Upper lobe of left lung (tissue), 6 donors: ENCODE results near the gene SLC35G1. TPM values are rescaled to one million over a fixed set of nuclear protein-coding genes. Genes with fewer than 3 reads are reported as not detected.
A peak's percentile ranks its signal among the peaks of the same experiment; 100 is the strongest.

ENCODE experiments used
- ATAC-seq, 2 donors: fragments of 200-7000 bp; cut with Tn5 transposase; one replicate each; pipeline ENCODE4 v1.9.1; 2022; ENCODE audit warnings: mild to moderate bottlenecking in 2 of 2, moderate library complexity in 2 of 2; ENCODE audit not compliant: low FRiP score in 2 of 2
- DNase-seq, 2 donors: peaks; one replicate each; pipeline ENCODE4 v3.0.0-alpha.2; 2019 to 2020
- H3K27ac ChIP-seq, 4 donors: fragments of 200-600 bp; sonication (generic); one replicate each; pipeline ENCODE4 v1.5.1; 2016 to 2019
- H3K27me3 ChIP-seq, 4 donors: fragments of 200-600 bp; sonication (generic); one replicate each; pipeline ENCODE4 v1.5.1; 2017 to 2019
- H3K36me3 ChIP-seq, 4 donors: fragments of 200-600 bp; sonication (generic); one replicate each; pipeline ENCODE4 v1.5.1; 2016 to 2019
- H3K4me1 ChIP-seq, 4 donors: fragments of 200-600 bp; sonication (generic); one replicate each; pipeline ENCODE4 v1.5.1; 2018 to 2019
- H3K4me3 ChIP-seq, 4 donors: fragments of 200-600 bp; sonication (generic); one replicate each; pipeline ENCODE4 v1.5.1; 2017 to 2019; ENCODE audit warnings: mild to moderate bottlenecking in 2 of 4, moderate library complexity in 1 of 4
- H3K9me3 ChIP-seq, 4 donors: fragments of 200-600 bp; sonication (generic); one replicate each; pipeline ENCODE4 v1.5.1; 2018 to 2019
- EP300 ChIP-seq, 4 donors: sonication (generic); formaldehyde crosslinking; IDR thresholded peaks; one replicate each; pipeline ENCODE4 v1.5.1; 2017; ENCODE audit warnings: antibody characterized with exemption in 4 of 4, control low read depth in 2 of 4
- POLR2A ChIP-seq, 4 donors: fragments of 450-650 bp; IDR thresholded peaks; one replicate each; pipeline ENCODE4 v1.5.1; 2016 to 2017; ENCODE audit warnings: antibody characterized with exemption in 4 of 4, mild to moderate bottlenecking in 2 of 4
- POLR2AphosphoS5 ChIP-seq, 2 donors: sonication (generic); formaldehyde crosslinking; IDR thresholded peaks; one replicate each; pipeline ENCODE4 v1.5.1; 2017; ENCODE audit warnings: antibody characterized with exemption in 2 of 2
- WGBS, 2 donors: methylation state at CpG; one replicate each; pipeline ENCODE4 v1.1.5; 2017 to 2018; 5-methylcytosine and 5-hydroxymethylcytosine counted together
- total RNA-seq, 6 donors: library from RNA; depleted of rRNA in 4 of 6; stranded (reverse); fragments of >200 nt in 4 of 6; gene quantifications; one replicate each; pipeline versions ENCODE4 v1.1.0 to v1.2.1, GENCODE V29; 2016 to 2021
- TF ChIP-seq, protein P1 (sequence below), 6 experiments: fragments of 450-650 bp in 4 of 6; fragments of 200-600 bp in 2 of 6; sonication (generic) in 2 of 6; IDR thresholded peaks; one replicate each; pipeline ENCODE4 v1.5.1; 2016 to 2019; ENCODE audit warnings: antibody characterized with exemption in 6 of 6
- donor health status: DM: no; HTN: no; CAD: no; lungs with moderate emphysema.
- donor health status: DM: no; HTN: yes; CAD: no; lungs with severe emphysema.

The SLC35G1 gene
- total RNA-seq, 6 donors from 2014 or later, result 2.4 to 10.5 (median 3.2) TPM

DNA sequence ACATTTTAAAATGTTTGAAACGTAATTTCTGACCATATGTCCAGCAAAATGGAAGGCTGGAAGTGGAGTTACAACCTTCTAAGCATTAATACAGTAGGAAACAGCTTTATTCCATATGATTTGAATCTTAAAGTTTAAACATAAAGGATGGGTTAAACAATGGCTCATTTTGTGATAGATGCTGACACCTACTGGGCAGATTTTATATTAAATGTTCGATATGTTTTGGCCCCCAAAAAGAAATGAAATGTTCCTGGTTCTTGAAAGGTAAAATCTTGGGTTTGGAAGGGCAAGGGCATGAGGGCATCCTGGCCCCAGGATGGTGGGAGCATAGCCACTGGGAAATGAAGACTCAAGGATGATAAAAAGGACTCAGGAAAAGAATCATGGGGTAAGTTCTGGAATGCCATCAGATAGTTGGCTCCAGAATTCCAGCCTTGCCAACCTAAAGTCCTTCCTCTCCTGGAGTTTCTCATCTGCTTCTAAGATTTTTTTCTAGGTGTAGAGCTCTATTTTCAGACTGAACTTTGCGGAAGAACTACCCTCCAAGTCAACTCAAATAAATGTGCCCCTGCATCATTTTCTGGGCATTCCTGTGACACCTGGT lies 34.6 kb upstream of the SLC35G1 start:
- Histone ChIP-seq H3K9me3 (no peaks in the 10 kb centered on the region), H3K27ac (no peak overlapping the region), H3K36me3 (no peaks in the 10 kb centered on the region), H3K4me3 (no peak overlapping the region), H3K27me3 (no peaks in the 10 kb centered on the region), H3K4me1 (no peaks in the 10 kb centered on the region)
- TF ChIP-seq POLR2AphosphoS5 (IDR thresholded peaks at IDR 0.05), result no peak
- TF ChIP-seq, protein P1, sequence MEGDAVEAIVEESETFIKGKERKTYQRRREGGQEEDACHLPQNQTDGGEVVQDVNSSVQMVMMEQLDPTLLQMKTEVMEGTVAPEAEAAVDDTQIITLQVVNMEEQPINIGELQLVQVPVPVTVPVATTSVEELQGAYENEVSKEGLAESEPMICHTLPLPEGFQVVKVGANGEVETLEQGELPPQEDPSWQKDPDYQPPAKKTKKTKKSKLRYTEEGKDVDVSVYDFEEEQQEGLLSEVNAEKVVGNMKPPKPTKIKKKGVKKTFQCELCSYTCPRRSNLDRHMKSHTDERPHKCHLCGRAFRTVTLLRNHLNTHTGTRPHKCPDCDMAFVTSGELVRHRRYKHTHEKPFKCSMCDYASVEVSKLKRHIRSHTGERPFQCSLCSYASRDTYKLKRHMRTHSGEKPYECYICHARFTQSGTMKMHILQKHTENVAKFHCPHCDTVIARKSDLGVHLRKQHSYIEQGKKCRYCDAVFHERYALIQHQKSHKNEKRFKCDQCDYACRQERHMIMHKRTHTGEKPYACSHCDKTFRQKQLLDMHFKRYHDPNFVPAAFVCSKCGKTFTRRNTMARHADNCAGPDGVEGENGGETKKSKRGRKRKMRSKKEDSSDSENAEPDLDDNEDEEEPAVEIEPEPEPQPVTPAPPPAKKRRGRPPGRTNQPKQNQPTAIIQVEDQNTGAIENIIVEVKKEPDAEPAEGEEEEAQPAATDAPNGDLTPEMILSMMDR (IDR thresholded peaks at IDR 0.05), result peak in 3 of 6 experiments; percentile 32 to 42 (median 35)
- DNase-seq, result no peak
- ATAC-seq, result no peak
- WGBS, 2 donors, result 32 to 33% methylated on average over 3 of the region's 3 CpGs

DNA sequence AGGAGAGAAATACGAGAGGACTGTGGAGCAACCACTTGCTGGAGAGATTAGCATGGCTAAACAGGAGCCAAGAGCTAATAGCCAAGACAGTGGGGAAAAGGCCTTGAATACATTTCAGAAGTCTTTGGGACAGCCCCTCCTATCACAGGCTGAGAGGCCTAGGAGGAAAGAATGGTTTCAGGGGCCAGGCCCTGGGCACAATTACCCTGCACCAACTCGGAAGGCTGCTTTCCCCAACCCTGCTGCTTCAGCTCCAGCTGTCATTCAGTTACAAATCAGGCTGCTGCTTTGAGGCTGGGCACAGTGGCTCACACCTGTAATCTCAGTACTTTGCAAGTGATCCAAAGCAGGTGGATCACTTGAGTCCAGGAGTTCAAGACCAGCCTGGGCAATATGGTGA lies 32.0 kb upstream of the SLC35G1 start:
- TF ChIP-seq, protein P1 (IDR thresholded peaks at IDR 0.05), result no peak
- TF ChIP-seq EP300 (IDR thresholded peaks at IDR 0.05), result no peak
- no peak for TF ChIP-seq POLR2A (IDR thresholded peaks at IDR 0.05)
- no peak for TF ChIP-seq POLR2AphosphoS5 (IDR thresholded peaks at IDR 0.05)
- 90 to 93% methylated on average over 2 of the region's 2 CpGs for WGBS, 2 donors
- Histone ChIP-seq H3K4me1 (no peaks in the 10 kb centered on the region), H3K4me3 (no peak overlapping the region), H3K27me3 (no peaks in the 10 kb centered on the region), H3K36me3 (no peaks in the 10 kb centered on the region), H3K27ac (no peak overlapping the region), H3K9me3 (no peaks in the 10 kb centered on the region)
- DNase-seq (no peak), ATAC-seq (no peak)

DNA sequence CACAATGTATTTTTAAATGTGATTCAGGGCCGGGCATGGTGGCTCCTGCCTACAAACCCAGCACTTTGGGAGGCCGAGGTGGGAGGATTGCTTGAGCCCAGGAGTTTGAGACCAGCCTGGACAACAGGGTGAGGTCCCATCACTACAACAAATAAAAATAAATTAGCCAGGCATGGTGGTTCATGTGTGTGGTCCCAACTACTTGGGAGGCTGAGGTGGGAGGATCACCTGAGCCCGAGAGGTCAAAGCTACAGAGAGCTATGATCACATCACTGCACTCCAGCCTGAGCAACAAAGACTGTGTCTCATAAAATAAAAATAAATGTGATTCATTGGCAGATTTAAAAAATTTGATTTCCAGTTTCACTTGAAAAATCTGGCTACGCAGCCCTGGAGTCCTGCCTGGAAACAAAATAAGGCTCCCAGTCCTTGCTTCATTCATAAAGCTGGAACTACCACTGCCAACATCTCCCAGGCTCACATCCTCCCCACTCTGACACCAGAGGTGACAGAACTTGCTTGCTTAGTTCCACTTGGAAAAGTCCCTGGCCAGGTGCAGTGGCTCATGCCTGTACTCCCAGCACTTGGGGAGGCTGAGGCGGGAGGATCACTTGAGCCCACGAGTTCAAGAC lies 27.9 kb upstream of the SLC35G1 start:
- Histone ChIP-seq H3K27ac (no peak overlapping the region), H3K4me1 (no peaks in the 10 kb centered on the region), H3K36me3 (no peaks in the 10 kb centered on the region), H3K27me3 (no peaks in the 10 kb centered on the region), H3K4me3 (no peak overlapping the region), H3K9me3 (no peaks in the 10 kb centered on the region)
- WGBS, 2 donors, result 79 to 86% methylated on average over 6 of the region's 6 CpGs
- DNase-seq, result no peak
- TF ChIP-seq, protein P1 (IDR thresholded peaks at IDR 0.05), result no peak
- TF ChIP-seq EP300 (IDR thresholded peaks at IDR 0.05) (no peak), POLR2AphosphoS5 (IDR thresholded peaks at IDR 0.05) (no peak), POLR2A (IDR thresholded peaks at IDR 0.05) (no peak)
- ATAC-seq, result no peak

DNA sequence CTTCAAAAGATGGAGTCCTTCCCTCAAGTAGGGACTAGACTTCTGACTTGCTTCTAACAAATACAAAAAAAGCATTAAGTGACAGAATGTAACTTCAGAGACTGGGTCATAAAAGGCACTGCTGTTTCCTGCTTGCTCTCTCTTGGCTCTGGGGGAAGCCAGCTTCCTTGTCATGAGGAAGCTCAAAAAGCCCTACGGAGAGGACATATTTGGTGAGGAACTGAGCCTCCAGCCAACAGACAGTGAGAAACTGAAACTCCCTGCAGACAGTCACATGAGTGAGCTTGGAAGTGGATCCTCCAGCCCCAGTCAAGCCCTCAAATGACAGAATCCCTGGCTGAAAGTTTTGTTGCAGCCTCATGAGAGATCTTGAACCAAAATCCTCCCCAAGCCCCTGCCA lies 26.3 kb upstream of the SLC35G1 start:
- no peaks in the 10 kb centered on the region for H3K4me1 ChIP-seq
- H3K4me3 ChIP-seq, result no peak overlapping the region
- H3K9me3 ChIP-seq, result no peaks in the 10 kb centered on the region
- no peak for TF ChIP-seq POLR2A (IDR thresholded peaks at IDR 0.05)
- DNase-seq (no peak), ATAC-seq (no peak)
- H3K36me3 ChIP-seq, result no peaks in the 10 kb centered on the region
- 56 to 73% methylated on average over 1 of the region's 1 CpG for WGBS, 2 donors
- H3K27ac ChIP-seq, result no peak overlapping the region
- H3K27me3 ChIP-seq, result no peaks in the 10 kb centered on the region

DNA sequence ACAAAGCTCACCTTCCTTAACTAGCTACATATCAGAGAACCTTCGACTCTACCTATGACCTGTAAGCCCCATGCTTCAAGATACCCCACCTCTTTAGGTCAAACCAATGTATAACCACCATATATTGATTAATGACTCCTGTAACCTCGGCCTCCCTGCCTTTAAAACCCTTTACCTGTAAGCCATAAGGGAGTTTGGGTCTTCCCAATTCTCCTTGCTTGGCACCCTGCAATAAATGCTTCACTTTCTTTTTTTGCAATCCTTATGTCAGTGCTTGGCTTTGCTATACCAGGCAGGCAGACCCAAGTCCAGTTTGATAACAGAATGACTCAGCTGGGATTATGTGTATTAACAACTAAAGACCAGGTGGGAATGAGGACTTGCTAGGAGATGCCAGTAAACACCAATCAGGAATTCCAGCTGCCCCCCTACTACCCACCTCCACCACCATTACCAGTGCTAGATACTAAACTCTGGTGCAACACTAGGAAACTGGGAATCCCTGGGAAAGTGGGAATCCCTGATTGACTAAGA lies 22.0 kb upstream of the SLC35G1 start:
- H3K27ac ChIP-seq, result no peak overlapping the region
- no peaks in the 10 kb centered on the region for H3K27me3 ChIP-seq
- no peak overlapping the region for H3K4me3 ChIP-seq
- DNase-seq (no peak), ATAC-seq (no peak)
- WGBS, 2 donors, result 81 to 87% methylated on average over 2 of the region's 2 CpGs
- H3K36me3 ChIP-seq, result no peaks in the 10 kb centered on the region
- TF ChIP-seq POLR2A (IDR thresholded peaks at IDR 0.05) (no peak), EP300 (IDR thresholded peaks at IDR 0.05) (no peak), POLR2AphosphoS5 (IDR thresholded peaks at IDR 0.05) (no peak)
- TF ChIP-seq, protein P1 (IDR thresholded peaks at IDR 0.05), result no peak
- no peaks in the 10 kb centered on the region for H3K9me3 ChIP-seq
- peaks cover 0 to 5% (median 2%) of the 10 kb centered on the region in 4 donors for H3K4me1 ChIP-seq
